K562 (cell line): Measurements from ENCODE around the gene TMEM202. TPM values are rescaled to one million over a fixed set of nuclear protein-coding genes. Genes with fewer than 3 reads are reported as not detected.

Experiments
- AFF4 ChIP-seq: sonication (generic); formaldehyde crosslinking; IDR thresholded peaks from 2 replicates; pipeline ENCODE4 v1.8.0; 2023; ENCODE audit warnings: mild to moderate bottlenecking, missing genetic modification reagents
- ARNT ChIP-seq, 2 experiments: fragments of 450-650 bp; IDR thresholded peaks; 2 replicates each; pipeline ENCODE4 v1.6.1; 2016; ENCODE audit warnings: mild to moderate bottlenecking in 1 of 2
- CBFA2T2 ChIP-seq: fragments of 450-650 bp; conservative IDR thresholded peaks from 2 replicates; pipeline ENCODE4 v1.6.1; 2017; ENCODE audit warnings: mild to moderate bottlenecking
- CBX8 ChIP-seq: fragments of 200-600 bp; sonication (generic); IDR thresholded peaks from 2 replicates; pipeline ENCODE4 v1.6.1; 2012; ENCODE audit warnings: borderline replicate concordance, mixed run types, low read depth, mild to moderate bottlenecking, moderate library complexity, mixed read lengths, low read length, control low read depth, inconsistent platforms; ENCODE audit not compliant: poor library complexity, severe bottlenecking; ENCODE audit errors: extremely low read depth
- CC2D1A ChIP-seq: fragments of 450-650 bp; IDR thresholded peaks from 2 replicates; pipeline ENCODE4 v1.6.1; 2017; ENCODE audit warnings: mild to moderate bottlenecking
- CHD4 ChIP-seq: fragments of 200-600 bp; sonication (generic); IDR thresholded peaks from 3 replicates; pipeline ENCODE4 v1.6.1; 2012; ENCODE audit warnings: low read depth, mild to moderate bottlenecking, mixed read lengths, low read length, inconsistent platforms; ENCODE audit not compliant: insufficient read depth, insufficient replicate concordance, poor library complexity, severe bottlenecking
- SUPT5H ChIP-seq: fragments of 450-650 bp; IDR thresholded peaks from 2 replicates; pipeline ENCODE4 v1.6.1; 2016
- TAF1 ChIP-seq: IDR thresholded peaks from 2 replicates; pipeline ENCODE4 v1.6.1; 2011; ENCODE audit warnings: mild to moderate bottlenecking, low read length, moderate library complexity; ENCODE audit not compliant: insufficient read depth, control insufficient read depth, severe bottlenecking; ENCODE audit errors: extremely low read depth
- TCF3 ChIP-seq: sonication (generic); formaldehyde crosslinking; IDR thresholded peaks from 2 replicates; pipeline ENCODE4 v1.4.0; 2020; ENCODE audit warnings: mild to moderate bottlenecking, missing genetic modification reagents
- TOE1 ChIP-seq, 2 experiments: fragments of 450-650 bp in 1 of 2; sonication (generic) in 1 of 2; formaldehyde crosslinking in 1 of 2; IDR thresholded peaks; 2 replicates each; pipeline versions ENCODE4 v1.7.1 to v1.8.0; 2016 to 2022; ENCODE audit warnings: borderline replicate concordance in 2 of 2, mild to moderate bottlenecking in 2 of 2, antibody characterized with exemption in 1 of 2, inconsistent platforms in 1 of 2, low read depth in 1 of 2, missing genetic modification reagents in 1 of 2, moderate library complexity in 1 of 2
- ZBTB12 ChIP-seq: fragments of 250-450 bp; sonication (Bioruptor Pico); IDR thresholded peaks from 2 replicates; pipeline ENCODE4 v1.4.0; 2020
- ZFX ChIP-seq: sonication (generic); formaldehyde crosslinking; IDR thresholded peaks from 2 replicates; pipeline ENCODE4 v1.8.0; 2022; ENCODE audit warnings: mild to moderate bottlenecking, missing genetic modification reagents, moderate library complexity
- ZNF324 ChIP-seq: fragments of 250-450 bp; sonication (Bioruptor Pico); IDR thresholded peaks from 2 replicates; pipeline ENCODE4 v1.4.0; 2020; ENCODE audit warnings: mild to moderate bottlenecking
- ZNF512 ChIP-seq: IDR thresholded peaks from 2 replicates; pipeline ENCODE4 v1.6.1; 2016; ENCODE audit warnings: missing genetic modification characterization, missing compliant biosample characterization
- ZNF740 ChIP-seq, 3 experiments: fragments of 200-800 bp in 1 of 3; sonication (Bioruptor generic) in 1 of 3; sonication (generic) in 1 of 3; formaldehyde crosslinking in 1 of 3; IDR thresholded peaks; 2 replicates each; pipeline versions ENCODE4 v1.6.1 to v1.8.0; 2016 to 2022; ENCODE audit warnings: mild to moderate bottlenecking in 2 of 3, missing compliant biosample characterization in 2 of 3, missing genetic modification characterization in 2 of 3, missing genetic modification reagents in 1 of 3
- ZNF764 ChIP-seq: fragments of 250-450 bp; sonication (Bioruptor Pico); IDR thresholded peaks from 2 replicates; pipeline ENCODE4 v1.4.0; 2020; ENCODE audit warnings: low read depth, mild to moderate bottlenecking, moderate library complexity
- polyA plus RNA-seq, 8 experiments: library from polyadenylated mRNA; depleted of rRNA in 4 of 8; stranded (reverse) in 5 of 8; unstranded in 3 of 8; fragments of >200 nt; fragmentation: Nextera tagmentation in 2 of 8; fragmentation: Illumina TruSeq in 1 of 8; extraction: Ambion mirVana in 2 of 8; extraction: Trizol in 1 of 8; gene quantifications; 2 replicates each; pipeline versions ENCODE4 v1.2.1 to v1.2.3, GENCODE V29; 2011 to 2014; ENCODE audit warnings: inconsistent platforms in 1 of 8, missing spikeins in 1 of 8
- total RNA-seq, 7 experiments: library from RNA; depleted of rRNA in 6 of 7; stranded (reverse); fragments of >200 nt in 6 of 7; fragmentation: Illumina TruSeq in 2 of 7; extraction: Trizol in 2 of 7; gene quantifications; 2 replicates each; pipeline versions ENCODE4 v1.2.1 to v1.2.3, GENCODE V29; 2011 to 2021; ENCODE audit warnings: low replicate concordance in 1 of 7

TMEM202 gene
- total and polyA plus RNA-seq, 9 of the 15 experiments (the other 6 are each of a cell fraction or from before 2014, with no cell fraction given): not detected

- TF ChIP-seq TOE1 (IDR thresholded peaks at IDR 0.05; ENCODE audit: borderline replicate concordance) (peak; percentile 99), TOE1 (CRISPR knock-in tag; IDR thresholded peaks at IDR 0.05; ENCODE audit: borderline replicate concordance, low read depth) (no peak), ZNF764 (0 out of 2 replicates have a peak, but pooled peaks have one; percentile 47), ZBTB12 (CRISPR knock-in tag) (peak; percentile 52; the same call in 1 of the 2 replicates), TAF1 (peak; percentile 87), ZNF740 (CRISPR knock-in tag; IDR thresholded peaks at IDR 0.05) (peak; percentile 45; the same call in 1 of the 2 replicates), ZNF740 (tag; IDR thresholded peaks at IDR 0.05) (no peak), CBFA2T2 (peak; percentile 100), AFF4 (CRISPR knock-in tag) (0 out of 2 replicates have a peak, but pooled peaks have one; percentile 43), CHD4 (no peak), ZFX (peak; percentile 79), ZNF324 (no peak), CC2D1A (0 out of 2 replicates have a peak, but pooled peaks have one; percentile 32), ZNF512 (tag) (no peak), TCF3 (CRISPR knock-in tag) (peak; percentile 53), SUPT5H (peak; percentile 84), ARNT (IDR thresholded peaks at IDR 0.05) (peak in 1 of 2 experiments; percentile 57; a peak in 1 of 4 replicates), CBX8 (no peak)
These were observed 22.1 kb upstream of the TMEM202 start, which contains the start of gene HEXA (continued) for GRCh38 chr15:72375846-72376581.
